Endothelial cell of umbilical vein (primary cell): ENCODE measurements around the gene GEMIN7. TPM values are rescaled to one million over a fixed set of nuclear protein-coding genes. Genes with fewer than 3 reads are reported as not detected.

ENCODE experiments used
- BruUV-seq: library from RNA; stranded (reverse); fragments of 400-500 nt; replicated peaks from 2 replicates; lab custom pipeline; 2021; lab: Mats Ljungman, UMichigan
- CTCF ChIA-PET: fragments of 300-600, 350-600 bp; sonication (Branson Sonifier 250); formaldehyde crosslinking; loops from one replicate; lab custom pipeline; 2021; ENCODE audit warnings: antibody characterized with exemption, inconsistent platforms; lab: Charles Lee
- POLR2A ChIA-PET: fragments of 300-600, 350-600 bp; sonication (Branson Sonifier 250); formaldehyde crosslinking; loops from one replicate; lab custom pipeline; 2021; ENCODE audit warnings: antibody characterized with exemption, inconsistent platforms; lab: Charles Lee
- DNase-seq: peaks from one replicate; pipeline ENCODE4 v3.0.0-alpha.2; 2011; ENCODE audit warnings: low read depth, low spot score
- FAIRE-seq: peaks from 2 replicates; lab custom pipeline; 2011; peaks lifted over from hg19 to GRCh38; lab: Jason Lieb, UNC
- H2AFZ ChIP-seq: 2 replicates; pipeline ENCODE4 v1.6.0; 2012; ENCODE audit warnings: low read depth, low read length, control low read depth, inconsistent platforms
- H3K27ac ChIP-seq: 2 replicates; pipeline ENCODE4 v1.5.1; 2011; ENCODE audit warnings: low read depth, mild to moderate bottlenecking, control low read depth, low read length, moderate library complexity; ENCODE audit not compliant: insufficient read depth
- H3K27me3 ChIP-seq, 2 experiments: 2 replicates each; pipeline versions ENCODE4 v1.6.0 to v1.6.1; 2011; ENCODE audit warnings: low read length in 2 of 2, mixed read lengths in 1 of 2; ENCODE audit not compliant: control insufficient read depth in 2 of 2, insufficient read depth in 2 of 2
- H3K36me3 ChIP-seq, 2 experiments: 2 replicates in 1 of 2; 3 replicates in 1 of 2; pipeline ENCODE4 v1.5.1; 2011; ENCODE audit warnings: low read length in 2 of 2, mild to moderate bottlenecking in 1 of 2, moderate library complexity in 1 of 2; ENCODE audit not compliant: control insufficient read depth in 2 of 2, insufficient read depth in 2 of 2; ENCODE audit errors: extremely low read depth in 1 of 2
- H3K4me1 ChIP-seq: 3 replicates; pipeline ENCODE4 v1.5.1; 2011; ENCODE audit warnings: mild to moderate bottlenecking, low read length; ENCODE audit not compliant: control insufficient read depth, insufficient read depth; ENCODE audit errors: extremely low read depth
- H3K4me2 ChIP-seq: 2 replicates; pipeline ENCODE4 v1.6.1; 2011; ENCODE audit warnings: low read length, control low read depth, mixed read lengths; ENCODE audit not compliant: insufficient read depth
- H3K4me3 ChIP-seq, 3 experiments: fragments of 200-600 bp in 1 of 3; sonication (generic), shearing (Covaris generic) in 1 of 3; replicated peaks in 1 of 3; 2 replicates each; pipeline ENCODE4 v1.5.1; 2011 to 2016; ENCODE audit warnings: control low read depth in 3 of 3, low read length in 3 of 3, mild to moderate bottlenecking in 2 of 3, inconsistent platforms in 1 of 3, low read depth in 1 of 3, moderate library complexity in 1 of 3; ENCODE audit not compliant: insufficient read depth in 1 of 3
- H3K79me2 ChIP-seq: 2 replicates; pipeline ENCODE4 v1.6.0; 2012; ENCODE audit warnings: low read length, inconsistent platforms; ENCODE audit not compliant: control insufficient read depth, insufficient read depth
- H3K9ac ChIP-seq: replicated peaks from 2 replicates; pipeline ENCODE3; 2011; ENCODE audit warnings: low read length, control low read depth; ENCODE audit not compliant: insufficient read depth; ENCODE audit errors: extremely low read depth
- H3K9me1 ChIP-seq: replicated peaks from 3 replicates; pipeline ENCODE4 v1.6.0; 2011; ENCODE audit warnings: mild to moderate bottlenecking, low read length; ENCODE audit not compliant: control insufficient read depth, insufficient read depth; ENCODE audit errors: extremely low read depth
- H3K9me3 ChIP-seq: replicated peaks from 2 replicates; pipeline ENCODE4 v1.5.1; 2012; ENCODE audit warnings: low read length, inconsistent platforms; ENCODE audit not compliant: control insufficient read depth, insufficient read depth
- H4K20me1 ChIP-seq: replicated peaks from 2 replicates; pipeline ENCODE3; 2011; ENCODE audit warnings: mild to moderate bottlenecking, low read length; ENCODE audit not compliant: control insufficient read depth, insufficient read depth; ENCODE audit errors: extremely low read depth
- CTCF ChIP-seq, 2 donors: IDR thresholded peaks; 1 replicate in 1 of 2; 2 replicates in 1 of 2; pipeline ENCODE4 v1.5.1; 2011; ENCODE audit warnings: low read length in 2 of 2, mild to moderate bottlenecking in 2 of 2, moderate library complexity in 2 of 2, control low read depth in 1 of 2, inconsistent platforms in 1 of 2, low read depth in 1 of 2; ENCODE audit not compliant: insufficient read depth in 1 of 2; ENCODE audit errors: extremely low read depth in 1 of 2
- EZH2 ChIP-seq: IDR thresholded peaks from 2 replicates; pipeline ENCODE4 v1.6.1; 2012; ENCODE audit warnings: borderline replicate concordance, low read depth, mild to moderate bottlenecking, moderate library complexity, low read length, inconsistent platforms; ENCODE audit not compliant: severe bottlenecking
- GATA2 ChIP-seq: IDR thresholded peaks from 2 replicates; pipeline ENCODE4 v1.7.0; 2011; ENCODE audit warnings: low read depth, mild to moderate bottlenecking, moderate library complexity, mixed read lengths, low read length; ENCODE audit not compliant: insufficient read length, insufficient read depth
- MYC ChIP-seq: IDR thresholded peaks from one replicate; pipeline ENCODE4 v1.6.1; 2011; ENCODE audit warnings: mild to moderate bottlenecking, low read depth, low read length
- POLR2A ChIP-seq: IDR thresholded peaks from 2 replicates; pipeline ENCODE4 v1.6.1; 2012; ENCODE audit warnings: low read depth, mild to moderate bottlenecking, control low read depth, low read length
- POLR2AphosphoS5 ChIP-seq: IDR thresholded peaks from 2 replicates; pipeline ENCODE4 v1.6.1; 2012; ENCODE audit warnings: low read depth, mild to moderate bottlenecking, control low read depth, low read length, moderate library complexity; ENCODE audit not compliant: insufficient read depth
- dilution Hi-C: fragments of 300-500 bp; cut with MboI; formaldehyde crosslinking; loops from one replicate; pipeline ENCODE4 v1.15.0; 2019; ENCODE audit warnings: low sequenced_read_pairs; ENCODE audit not compliant: extremely low pct_ligation_motif_present
- intact Hi-C: fragments of 100-400 bp; cut with micrococcal nuclease; formaldehyde crosslinking; loops from one replicate; pipeline ENCODE4 v1.10.0; 2022
- polyA plus RNA-seq, 4 experiments: library from polyadenylated mRNA; depleted of rRNA in 3 of 4; stranded (reverse) in 3 of 4; unstranded in 1 of 4; fragments of >200 nt; gene quantifications; 2 replicates each; pipeline versions ENCODE4 v1.2.1 to v1.2.3, GENCODE V29; 2011 to 2012; ENCODE audit warnings: missing spikeins in 1 of 4
- total RNA-seq: library from RNA; stranded (reverse); gene quantifications from 2 replicates; pipeline ENCODE4 v1.2.3, GENCODE V29; 2021

GEMIN7 gene
- total and polyA plus RNA-seq, 2 donors (not counting 3 experiments of a cell fraction or from before 2014, with no cell fraction given) = 34.2 to 53.7 TPM

- H3K36me3 ChIP-seq = no peaks in the 10 kb centered on the region
- FAIRE-seq (no peak), DNase-seq (no peak)
- no peak overlapping the region for H3K9ac ChIP-seq
- no peaks in the 10 kb centered on the region for H3K9me3 ChIP-seq
- no peak for TF ChIP-seq GATA2
- no peak for TF ChIP-seq POLR2AphosphoS5
- TF ChIP-seq EZH2 = no peak
- no peak for TF ChIP-seq POLR2A
- no peak for TF ChIP-seq CTCF (IDR thresholded peaks at IDR 0.05; ENCODE audit: extremely low read depth in 1 of 2, insufficient read depth in 1 of 2, low read depth in 1 of 2, low read length in 2 of 2)
- no peak for TF ChIP-seq MYC
- BruUV-seq = no TSS peak
- no peak overlapping the region for H3K27ac ChIP-seq
- H3K79me2 ChIP-seq = peaks cover 65% of the 10 kb centered on the region
- intact Hi-C loops (no loop called here), dilution Hi-C loops (no loop called here)
- H3K4me2 ChIP-seq = no peak overlapping the region
- no peaks in the 10 kb centered on the region for H3K4me1 ChIP-seq
- H2AFZ ChIP-seq = no peak overlapping the region
- no peaks in the 10 kb centered on the region for H3K27me3 ChIP-seq
- ChIA-PET CTCF (interaction anchor here (0.6 kb wide), 1 partner anchor 189 kb away, joined by 4 read pairs; no protein-coding TSS in a partner anchor), POLR2A (no interaction called here)
- no peaks in the 10 kb centered on the region for H3K9me1 ChIP-seq
- H3K4me3 ChIP-seq = no peak overlapping the region
- no peaks in the 10 kb centered on the region for H4K20me1 ChIP-seq
Observed at GRCh38 chr19:45107621-45108150, 28.6 kb downstream of the GEMIN7 start.
